Esophagus squamous epithelium (tissue), 4 donors: ENCODE measurements around the gene KCNAB1.

Experiments used
- CTCF ChIP-seq, 6 experiments: fragments of 450-650 bp in 4 of 6; fragments of 200-600 bp in 2 of 6; sonication (generic) in 2 of 6; IDR thresholded peaks; one replicate each; pipeline ENCODE4 v1.5.1; 2016 to 2019; ENCODE audit warnings: antibody characterized with exemption in 6 of 6, mild to moderate bottlenecking in 4 of 6, moderate library complexity in 4 of 6
- POLR2A ChIP-seq, 4 donors: fragments of 450-650 bp; IDR thresholded peaks; one replicate each; pipeline ENCODE4 v1.6.1; 2017; ENCODE audit warnings: antibody characterized with exemption in 4 of 4, mild to moderate bottlenecking in 4 of 4, moderate library complexity in 3 of 4

DNA sequence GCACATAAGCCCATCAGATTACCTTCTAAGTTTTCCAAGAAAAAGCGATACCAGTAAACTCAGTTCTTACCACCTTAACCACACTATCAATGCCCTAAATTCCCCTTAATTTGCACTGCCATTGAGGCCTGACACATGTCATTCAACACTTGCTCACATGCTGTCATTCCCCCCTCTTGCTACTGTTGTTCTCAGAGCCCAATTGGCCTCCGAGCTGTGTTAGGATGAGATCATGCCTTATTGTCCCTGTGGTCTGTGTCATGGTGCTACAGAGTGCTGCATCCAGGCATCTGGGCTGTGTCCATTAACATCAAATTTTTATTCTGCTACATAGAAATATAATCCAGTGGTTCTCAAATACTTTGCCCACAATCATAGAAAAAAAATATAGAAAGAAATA lies 221.0 kb downstream of the KCNAB1 start:
- no peak for TF ChIP-seq CTCF (IDR thresholded peaks at IDR 0.05)
- TF ChIP-seq POLR2A (IDR thresholded peaks at IDR 0.05), result no peak
